Medulla oblongata (tissue), 1 donor: Measurements from ENCODE around the gene LSAMP.
"Not testable (repeated sequence)": the region's sequence is repeated elsewhere in the genome, so short reads cannot be mapped to it uniquely, and the experiment has no call there.

Source experiments
- DNase-seq: peaks from one replicate; pipeline ENCODE4 v3.0.0-alpha.2; 2015; ENCODE audit errors: extremely low spot score

The LSAMP gene

DNA sequence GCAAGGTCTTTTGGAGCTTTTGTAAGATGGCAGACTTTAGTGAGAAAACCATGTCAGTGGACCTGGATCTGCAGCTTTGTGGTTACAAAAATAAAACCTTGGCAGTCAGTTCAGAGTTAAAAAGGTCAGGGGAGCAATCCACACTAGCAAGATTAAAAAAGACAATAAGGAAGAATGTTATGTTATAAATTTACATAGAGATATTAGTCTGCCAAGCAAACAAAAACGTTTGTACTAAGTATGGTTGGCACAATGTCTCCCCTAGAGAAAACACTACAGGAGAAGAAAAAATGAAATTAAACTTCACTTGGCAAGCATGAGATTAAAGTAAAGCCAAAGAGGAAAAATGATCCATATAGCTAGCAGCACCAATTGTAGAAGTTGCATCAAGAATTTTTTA, 205.0 kb downstream of the LSAMP start:
- no peak for DNase-seq

DNA sequence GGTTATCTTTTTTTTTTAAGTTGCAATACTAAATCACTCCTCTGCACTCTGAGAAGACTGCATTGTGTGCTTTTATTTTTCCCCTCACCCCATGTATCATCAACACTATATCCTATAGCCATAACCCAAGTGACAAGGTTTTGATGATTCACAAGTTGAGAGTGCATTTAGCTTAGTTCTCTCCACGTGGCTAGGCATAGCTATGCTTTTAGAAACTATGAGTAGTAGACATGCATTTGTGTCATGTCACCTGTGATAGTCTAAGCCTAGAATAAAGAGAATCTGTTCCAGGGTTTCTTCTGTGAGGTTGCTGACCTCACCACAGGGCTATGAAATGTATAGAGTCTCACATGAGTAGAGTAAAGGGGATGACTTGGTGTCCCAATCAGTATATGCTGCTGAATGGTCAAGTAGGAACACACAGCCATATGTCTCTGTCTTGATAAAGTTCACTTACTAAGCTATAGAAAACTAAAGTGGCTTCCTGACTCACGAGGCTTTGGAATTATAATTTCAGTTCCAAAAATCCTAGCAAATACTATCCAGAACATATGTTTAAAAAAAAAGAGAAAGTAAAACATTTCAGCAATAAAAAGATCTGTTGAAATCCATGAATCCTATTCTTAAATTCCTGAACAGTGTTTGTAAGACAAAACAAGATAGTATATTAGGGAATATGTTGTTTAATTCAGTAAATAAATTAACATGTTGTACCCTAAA, 206.3 kb downstream of the LSAMP start:
- DNase-seq = no peak

DNA sequence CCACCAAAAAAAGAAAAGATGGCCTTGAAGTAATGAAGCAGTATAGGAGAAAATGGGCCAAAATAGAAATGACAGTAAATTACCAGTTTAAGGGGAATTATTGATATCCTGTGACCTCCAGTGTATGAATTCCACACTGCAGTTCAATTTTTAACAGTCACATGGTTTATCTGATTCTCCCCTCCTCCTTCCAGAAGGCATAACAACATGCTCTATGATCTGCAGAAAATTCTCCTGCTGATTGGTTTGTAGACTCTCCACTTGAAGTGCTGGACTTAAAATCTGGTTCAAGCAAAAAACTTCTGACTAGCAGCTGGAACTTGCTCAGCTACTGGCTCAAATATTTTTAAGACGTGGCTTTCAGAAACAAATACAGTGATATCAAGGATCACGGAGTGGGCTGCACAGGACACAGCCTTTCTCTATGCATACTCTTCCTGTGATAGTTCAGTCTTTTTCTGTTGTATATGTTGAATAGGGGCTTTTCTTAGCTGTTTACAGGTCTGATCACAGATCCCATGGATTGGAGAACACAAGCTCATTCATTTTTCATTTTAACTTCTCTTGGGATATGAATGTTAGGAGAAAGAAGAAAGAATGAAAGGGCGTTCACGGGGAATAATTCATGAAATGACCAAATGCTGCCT, 211.5 kb downstream of the LSAMP start:
- DNase-seq = no peak

DNA sequence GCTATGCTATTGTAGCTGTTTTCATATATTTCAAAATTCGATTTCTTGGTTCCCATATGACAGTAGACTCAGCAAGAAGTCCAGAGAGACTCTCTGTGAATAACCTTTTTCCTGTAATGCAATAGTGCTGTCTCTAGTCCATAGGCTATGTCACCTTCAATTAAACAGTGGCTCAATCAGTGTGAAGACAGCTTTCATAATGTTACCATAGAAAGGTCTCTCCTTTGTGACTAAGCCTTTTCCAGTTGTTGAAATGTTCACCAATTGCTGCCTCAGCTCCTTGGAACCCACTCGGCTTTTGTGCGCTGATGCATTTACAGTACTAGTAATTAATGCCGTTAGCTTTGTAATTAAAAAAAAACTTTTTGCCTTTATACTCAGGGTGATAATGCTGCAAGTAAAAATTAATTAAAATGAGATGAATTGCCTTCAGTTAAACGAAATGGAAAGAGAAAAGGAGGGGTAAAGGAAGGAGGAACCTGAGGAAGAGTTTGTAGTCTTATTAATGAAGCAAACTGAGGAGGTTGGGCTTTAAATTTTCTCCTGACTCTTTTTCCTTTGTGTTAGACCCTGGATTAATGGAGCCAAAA, 214.8 kb downstream of the LSAMP start:
- DNase-seq = no peak

DNA sequence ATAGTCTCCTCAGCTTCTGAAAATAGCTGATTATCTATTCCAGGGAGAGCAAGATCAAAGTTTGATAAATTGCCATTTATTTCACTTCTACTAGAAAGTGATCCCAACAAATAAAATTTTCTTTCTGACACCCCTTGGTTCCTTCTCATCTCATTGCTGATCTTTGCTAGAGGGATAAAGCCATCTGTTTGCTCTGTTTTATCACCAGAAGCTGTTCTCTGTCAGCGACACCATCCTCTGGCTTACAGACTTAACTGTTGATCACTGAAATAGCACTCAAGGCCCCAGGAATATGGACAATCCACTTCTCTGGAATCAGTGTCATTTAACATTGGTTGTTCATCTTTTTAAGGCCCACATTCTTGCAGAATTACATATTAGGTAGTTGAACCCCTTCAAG, 219.0 kb downstream of the LSAMP start:
- no peak for DNase-seq

DNA sequence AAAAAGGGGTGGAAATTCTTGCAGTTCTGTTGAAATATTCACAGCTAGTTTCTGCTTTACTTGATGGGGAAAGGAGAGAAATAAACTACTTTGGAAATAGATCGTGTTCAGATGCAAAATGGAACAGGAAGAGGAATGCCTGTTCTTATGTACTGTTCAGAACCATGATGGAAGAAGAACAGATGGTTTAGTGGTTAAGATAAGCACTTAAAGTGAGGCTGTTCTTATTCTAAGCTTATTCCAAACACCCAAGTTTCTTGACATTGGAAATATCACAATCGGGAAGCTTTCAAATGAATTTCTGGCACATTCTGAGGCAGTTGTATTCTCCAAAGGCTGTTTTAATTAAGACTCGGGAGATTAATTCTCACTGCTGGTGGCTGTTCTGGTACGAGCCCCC, 228.5 kb downstream of the LSAMP start:
- no peak for DNase-seq

DNA sequence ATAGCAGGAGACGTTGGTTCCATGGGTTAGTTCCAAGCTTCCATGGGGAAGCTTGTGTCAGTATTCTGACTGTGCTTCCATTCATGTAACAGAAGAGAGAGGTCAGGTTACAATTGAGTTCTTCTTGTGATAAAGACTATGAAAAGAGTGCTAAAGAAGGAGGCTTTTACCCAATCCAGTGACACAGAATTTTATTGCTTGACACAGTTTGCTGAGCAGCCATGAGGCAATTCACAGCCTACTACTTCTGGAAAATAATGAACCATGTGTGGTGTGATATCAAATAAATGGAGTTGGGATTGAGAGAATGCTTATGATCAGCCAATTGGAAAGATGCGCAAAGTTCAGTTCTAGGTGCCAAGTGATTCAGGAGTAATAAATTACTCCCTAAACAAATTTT, 233.4 kb downstream of the LSAMP start:
- DNase-seq = no peak

DNA sequence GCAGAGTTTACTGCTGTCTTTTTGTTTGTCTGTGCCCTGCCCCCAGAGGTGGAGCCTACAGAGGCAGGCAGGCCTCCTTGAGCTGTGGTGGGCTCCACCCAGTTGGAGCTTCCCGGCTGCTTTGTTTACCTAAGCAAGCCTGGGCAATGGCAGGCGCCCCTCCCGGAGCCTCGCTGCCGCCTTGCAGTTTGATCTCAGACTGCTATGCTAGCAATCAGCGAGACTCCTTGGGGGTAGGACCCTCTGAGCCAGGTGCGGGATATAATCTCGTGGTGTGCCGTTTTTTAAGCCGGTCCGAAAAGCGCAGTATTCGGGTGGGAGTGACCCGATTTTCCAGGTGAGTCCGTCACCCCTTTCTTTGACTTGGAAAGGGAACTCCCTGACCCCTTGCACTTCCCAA, 236.5 kb downstream of the LSAMP start:
- DNase-seq = not testable (repeated sequence)

DNA sequence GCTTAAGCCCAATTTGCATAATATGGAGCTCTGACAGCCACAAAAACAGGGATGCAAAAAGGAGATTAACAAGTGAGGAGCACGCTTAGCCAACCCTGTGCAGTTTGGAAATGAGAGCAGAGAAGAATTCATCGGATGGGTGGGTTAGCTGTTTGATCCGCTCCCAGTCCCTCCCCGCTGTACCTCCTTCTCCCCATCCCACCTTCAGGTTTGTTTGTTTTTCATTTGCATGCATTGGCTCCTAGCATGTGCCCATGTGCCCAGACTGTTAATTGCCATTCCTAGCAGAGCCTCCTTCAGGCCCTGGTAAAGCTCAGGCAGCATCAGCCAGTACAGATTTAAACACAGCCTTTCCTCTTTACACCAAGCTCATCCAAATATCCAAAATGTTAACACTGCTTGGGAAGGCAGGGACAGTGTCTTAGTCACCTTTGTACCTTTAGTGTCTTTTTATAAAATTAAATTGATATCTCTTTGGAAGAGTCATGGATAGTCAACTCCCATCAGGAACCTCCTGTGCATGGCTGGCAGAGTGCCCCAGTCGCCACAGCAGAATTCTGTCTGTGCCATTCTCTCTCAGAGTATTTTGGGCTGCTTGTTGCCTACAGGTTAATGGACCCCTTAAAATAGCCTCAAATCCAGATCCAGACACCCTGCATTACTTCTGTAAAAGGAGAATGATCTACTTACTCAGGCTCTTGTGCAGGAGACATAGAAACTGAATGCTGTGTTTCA, 244.2 kb downstream of the LSAMP start:
- DNase-seq = no peak

DNA sequence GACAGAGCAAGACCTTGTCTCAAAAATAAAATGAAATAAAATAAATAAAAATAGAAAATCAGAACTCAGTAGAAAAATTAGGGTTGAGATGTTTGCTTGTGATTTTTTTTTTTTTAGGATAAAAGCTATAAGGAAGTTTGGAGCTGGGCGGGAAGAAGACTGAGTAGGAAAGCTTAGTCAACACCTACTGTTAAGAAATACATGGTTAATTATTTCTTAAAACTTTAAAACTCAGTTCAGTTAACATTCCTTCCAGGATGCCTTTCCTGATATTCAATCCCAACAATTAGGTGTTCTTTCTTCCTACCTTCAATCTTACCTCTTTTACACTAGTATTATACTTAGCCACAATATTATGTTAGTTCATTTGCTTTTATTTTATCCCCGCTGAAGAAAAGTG, 246.2 kb downstream of the LSAMP start:
- DNase-seq = no peak

DNA sequence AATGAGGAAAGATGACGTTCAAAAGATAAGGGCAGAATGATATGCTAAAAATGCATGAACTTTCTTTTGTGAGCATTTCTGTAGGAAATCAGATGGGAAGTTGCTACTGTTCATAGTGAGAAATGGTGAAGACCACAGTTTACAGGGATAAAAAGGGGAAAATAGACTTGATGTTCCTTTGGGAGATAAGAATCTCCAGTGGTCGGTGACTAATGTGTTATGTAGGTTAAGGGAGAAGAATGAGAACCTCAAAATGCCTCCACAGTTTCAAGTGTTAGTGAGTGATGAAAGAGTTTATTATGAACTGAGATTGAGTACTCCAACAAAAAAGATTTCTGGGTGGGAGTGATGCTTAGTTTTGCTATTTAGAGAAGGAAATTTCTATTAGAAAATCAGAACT, 247.2 kb downstream of the LSAMP start:
- DNase-seq = no peak

DNA sequence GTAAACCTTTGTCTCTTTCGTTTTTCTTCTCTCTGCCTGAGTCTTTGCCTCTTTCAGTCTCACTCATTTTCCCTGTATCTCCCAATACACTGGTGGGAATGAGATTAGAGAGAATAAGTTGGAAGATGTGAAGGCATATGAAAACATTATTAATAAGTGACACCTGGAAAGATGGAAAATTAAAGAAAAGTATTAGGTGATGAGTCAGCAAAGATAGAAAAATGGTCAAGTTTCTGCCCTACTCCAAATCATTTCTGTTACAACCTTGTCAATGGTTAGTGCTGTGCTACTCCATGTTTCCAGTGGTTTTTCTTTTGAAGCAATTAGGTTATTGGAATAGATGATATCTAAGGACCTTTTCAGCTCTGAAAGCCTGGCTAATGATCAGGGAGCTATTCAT, 252.8 kb downstream of the LSAMP start:
- no peak for DNase-seq

DNA sequence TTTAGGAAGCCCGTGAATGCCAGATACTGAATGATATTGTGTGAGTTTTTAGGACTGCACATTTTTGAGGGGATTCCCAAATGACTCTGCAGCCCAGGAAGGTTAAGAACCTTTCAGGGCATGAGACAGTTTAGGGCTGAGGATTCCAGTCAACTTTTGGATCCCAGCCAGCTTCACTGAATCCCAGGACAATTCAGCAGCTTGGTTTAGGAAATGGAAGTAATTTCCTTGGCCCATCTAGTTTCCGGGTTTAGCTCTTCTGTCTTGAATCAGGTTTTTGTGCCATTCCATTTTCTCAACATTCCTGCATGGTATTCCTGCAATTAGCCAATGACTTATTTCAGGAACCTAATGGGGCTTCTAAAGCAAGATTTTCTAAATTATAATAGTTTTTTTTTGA, 253.9 kb downstream of the LSAMP start:
- no peak for DNase-seq

DNA sequence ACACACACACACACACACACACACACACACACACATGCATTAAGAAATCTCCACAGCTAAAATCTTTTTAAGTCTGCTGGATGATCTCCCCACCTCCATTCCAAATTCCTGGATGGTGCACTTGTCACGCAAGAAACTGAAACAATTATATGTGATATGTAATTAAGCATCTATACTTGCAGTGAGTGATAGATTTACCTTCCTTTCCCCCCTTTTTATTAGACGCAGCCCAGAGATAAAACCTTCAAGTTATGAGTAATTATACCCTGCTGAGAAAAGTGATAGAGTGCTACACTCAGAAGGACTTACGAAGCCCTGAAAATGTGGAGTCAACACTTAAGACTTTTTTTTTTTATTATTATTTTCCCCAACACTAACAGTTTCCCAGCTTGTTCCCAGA, 255.2 kb downstream of the LSAMP start:
- DNase-seq = no peak

DNA sequence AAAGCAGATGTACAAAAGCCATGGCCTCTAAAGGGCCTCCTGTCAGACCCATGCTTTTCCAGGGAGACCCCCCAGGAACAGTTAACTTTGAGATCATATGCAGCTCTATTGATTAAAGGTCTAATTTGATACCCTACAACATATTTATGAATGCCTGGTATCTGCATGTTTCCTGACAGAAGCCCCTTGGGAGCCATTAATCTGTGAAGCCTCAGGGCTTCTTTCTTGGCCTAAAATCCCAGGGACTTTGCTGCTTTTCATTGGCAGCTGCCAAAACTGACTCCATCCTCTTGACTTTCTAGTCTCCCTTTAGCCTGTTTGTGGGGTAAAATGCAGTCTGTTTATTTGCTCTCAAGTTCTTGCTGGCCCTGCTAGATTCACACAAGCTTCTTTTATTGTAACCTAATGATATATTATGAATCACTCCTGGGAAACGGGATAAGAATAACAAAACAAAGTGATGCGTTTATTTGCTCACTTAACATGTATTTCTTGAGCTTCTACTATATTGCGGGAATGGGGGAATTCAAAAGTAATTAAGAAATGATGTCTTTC, 257.0 kb downstream of the LSAMP start:
- DNase-seq = no peak

DNA sequence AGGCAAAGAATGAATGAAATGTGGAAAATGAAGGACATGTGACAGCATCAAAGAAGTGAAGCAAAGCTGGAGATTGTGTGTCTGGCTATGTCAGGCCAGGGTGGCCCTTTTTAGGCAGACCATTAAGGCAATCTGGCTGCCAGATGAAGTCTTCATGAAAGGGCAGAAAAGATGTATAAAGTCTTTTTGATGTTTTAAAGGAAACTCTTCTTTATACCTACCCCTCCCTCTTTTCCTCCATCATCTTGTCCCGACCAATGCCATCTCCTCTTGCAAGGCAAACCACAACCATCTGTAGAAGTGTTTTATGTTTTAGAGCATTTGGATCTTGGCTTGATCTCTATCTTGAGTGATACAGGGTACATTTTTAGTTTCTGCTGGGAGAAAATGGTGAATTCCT, 259.2 kb downstream of the LSAMP start:
- DNase-seq = no peak

DNA sequence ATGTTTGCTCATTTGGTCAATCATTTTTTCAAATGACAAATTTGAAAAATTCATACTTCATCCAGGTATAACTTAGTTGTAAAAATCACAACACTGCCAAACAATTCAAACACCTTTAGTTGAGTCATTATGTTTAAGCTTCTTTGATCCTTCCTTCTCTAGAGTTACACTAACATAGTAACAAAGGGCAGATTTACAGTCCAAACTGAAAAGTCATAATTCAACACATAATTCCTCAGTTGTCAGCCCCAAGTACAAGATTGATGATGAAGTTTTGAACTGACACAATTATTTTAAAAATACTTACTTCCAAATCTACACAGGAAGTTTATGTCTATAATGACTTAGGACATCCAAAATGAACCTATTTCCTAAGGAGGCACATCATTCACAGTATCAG, 264.1 kb downstream of the LSAMP start:
- DNase-seq = no peak

DNA sequence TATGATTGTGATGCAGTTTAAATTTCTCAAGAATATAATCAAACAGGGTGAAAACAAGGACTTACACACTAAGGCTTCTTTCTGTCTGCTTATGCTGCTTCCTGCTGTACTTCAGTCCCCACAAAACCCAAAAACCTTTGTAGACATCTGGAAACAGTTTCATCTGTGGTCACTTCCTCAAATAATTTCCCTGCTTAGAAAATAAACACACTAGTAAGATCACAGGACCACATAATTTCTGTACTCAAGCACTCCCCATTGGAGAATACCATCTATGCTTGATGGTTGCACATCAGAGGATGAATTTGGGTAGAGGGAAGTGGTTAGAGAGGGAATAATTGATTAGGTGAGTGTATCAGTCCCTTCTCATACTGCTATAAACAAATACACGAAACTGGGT, 266.2 kb downstream of the LSAMP start:
- no peak for DNase-seq

DNA sequence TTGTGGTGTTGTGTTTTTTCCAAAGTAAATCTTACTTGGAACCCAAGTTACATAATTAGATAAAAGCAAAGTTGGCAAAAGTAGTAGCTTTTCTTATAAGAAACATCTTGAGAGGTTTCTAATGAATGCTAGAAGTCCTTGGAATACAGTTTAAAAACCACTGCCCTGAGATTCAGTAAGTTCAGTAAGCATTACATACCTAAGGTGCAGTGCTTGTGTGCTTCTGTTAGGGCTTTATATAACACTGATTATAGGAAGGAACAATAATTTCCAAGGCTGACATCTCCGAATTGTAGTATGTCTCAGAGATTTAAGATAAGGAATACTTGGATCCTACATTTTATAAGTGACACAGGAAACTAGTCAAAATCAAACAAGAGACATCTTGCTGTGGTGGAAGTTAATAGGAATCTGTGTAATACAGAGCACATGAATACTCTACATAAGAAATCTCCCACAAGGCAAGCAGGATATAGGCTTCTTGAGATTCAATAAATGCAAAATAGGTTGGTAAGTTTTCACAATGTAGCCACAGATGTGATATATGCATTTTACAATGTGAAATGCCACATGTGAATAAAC, 268.2 kb downstream of the LSAMP start:
- DNase-seq = no peak

DNA sequence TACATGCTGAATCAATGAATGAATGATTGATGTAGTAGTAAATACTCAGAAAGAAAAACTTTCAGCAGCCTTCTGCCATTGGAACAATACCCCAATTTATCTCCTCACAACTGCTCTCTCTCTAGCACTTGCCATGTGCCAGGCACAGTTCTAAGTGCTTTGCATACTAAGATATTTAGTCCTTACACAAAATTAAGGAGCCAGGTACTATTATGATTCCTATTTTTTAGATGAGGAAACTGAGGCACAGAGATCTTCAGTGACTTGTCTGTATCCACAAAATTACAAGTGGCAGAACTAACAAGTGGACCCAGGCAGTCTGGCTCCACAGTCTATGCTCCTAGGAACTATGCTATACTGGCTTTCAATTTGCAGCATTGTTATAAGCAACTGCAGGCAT, 279.2 kb downstream of the LSAMP start:
- peak; percentile 68 for DNase-seq

DNA sequence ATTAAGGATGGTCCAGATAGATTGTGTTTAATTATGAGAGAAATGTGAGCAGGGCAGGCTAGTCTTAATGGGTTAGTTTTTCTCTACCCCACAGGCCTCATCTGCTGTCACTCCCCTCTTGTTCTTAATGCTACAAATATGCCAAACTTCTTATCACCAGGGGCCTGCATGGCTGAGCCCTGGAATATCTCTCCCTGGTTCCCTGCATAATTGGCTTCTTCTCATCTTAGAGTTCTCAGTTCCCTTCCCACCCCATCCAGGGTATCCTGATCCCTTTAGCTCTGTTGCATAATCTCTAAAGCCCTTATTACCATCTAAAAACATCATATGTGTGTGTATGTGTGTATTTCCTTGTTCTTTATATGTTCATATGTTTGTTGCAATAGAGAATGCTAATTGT, 279.6 kb downstream of the LSAMP start:
- DNase-seq = no peak

DNA sequence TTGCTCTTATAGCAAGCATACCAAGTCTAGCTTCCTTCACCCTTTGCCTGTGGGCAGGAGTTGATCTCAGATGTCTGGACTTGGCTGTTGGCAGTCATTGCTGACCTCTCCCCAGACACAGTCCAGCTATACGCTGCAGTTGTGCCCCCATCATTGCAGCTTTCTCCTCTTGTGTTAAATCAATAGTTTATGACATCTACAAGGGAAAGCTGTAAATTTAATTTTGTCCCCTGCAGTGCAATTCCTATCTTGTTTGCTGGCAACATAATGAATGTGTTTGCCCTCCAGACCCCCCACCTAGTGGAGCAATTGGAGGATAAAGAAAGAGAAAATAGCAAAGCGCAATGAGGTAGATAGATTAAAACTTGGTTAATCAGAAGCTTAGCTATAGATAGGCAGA, 280.2 kb downstream of the LSAMP start:
- no peak for DNase-seq
